GM18526 (cell line): Measurements from ENCODE around the gene MYO1D.

Source experiments
- POLR2A ChIP-seq: IDR thresholded peaks from 3 replicates; pipeline ENCODE4 v1.6.1; 2011; ENCODE audit not compliant: insufficient read length; ENCODE audit errors: extremely low read depth

MYO1D gene

GRCh38 chr17:32658470-32659418, 218.2 kb downstream of the MYO1D start:
- no peak for TF ChIP-seq POLR2A

GRCh38 chr17:32656886-32657285, 220.0 kb downstream of the MYO1D start:
- no peak for TF ChIP-seq POLR2A

- no peak for TF ChIP-seq POLR2A
These were observed 222.6 kb downstream of the MYO1D start for GRCh38 chr17:32654324-32654723.

GRCh38 chr17:32651084-32651483, 225.8 kb downstream of the MYO1D start:
- TF ChIP-seq POLR2A: no peak

GRCh38 chr17:32648450-32648849, 228.5 kb downstream of the MYO1D start:
- no peak for TF ChIP-seq POLR2A

GRCh38 chr17:32646941-32647340, 230.0 kb downstream of the MYO1D start:
- no peak for TF ChIP-seq POLR2A

GRCh38 chr17:32636598-32637218, 240.2 kb downstream of the MYO1D start:
- no peak for TF ChIP-seq POLR2A

- no peak for TF ChIP-seq POLR2A
These were observed 242.8 kb downstream of the MYO1D start for GRCh38 chr17:32634167-32634566.

- no peak for TF ChIP-seq POLR2A
These were observed 245.4 kb downstream of the MYO1D start for GRCh38 chr17:32631341-32632096.

GRCh38 chr17:32629563-32630190, 247.2 kb downstream of the MYO1D start:
- TF ChIP-seq POLR2A: no peak

- TF ChIP-seq POLR2A: no peak
These were observed 248.5 kb downstream of the MYO1D start for GRCh38 chr17:32628271-32629044.

- TF ChIP-seq POLR2A: no peak
These were observed 249.5 kb downstream of the MYO1D start for GRCh38 chr17:32627239-32627996.

- no peak for TF ChIP-seq POLR2A
These were observed 250.5 kb downstream of the MYO1D start for GRCh38 chr17:32626379-32626791.

GRCh38 chr17:32625971-32626370, 251.0 kb downstream of the MYO1D start:
- TF ChIP-seq POLR2A: no peak
